ENCODE data around the gene EIF4H. TPM values are rescaled to one million over a fixed set of nuclear protein-coding genes. Genes with fewer than 3 reads are reported as not detected.
A peak's percentile ranks its signal among the peaks of the same experiment; 100 is the strongest.

Gene EIF4H
- total RNA-seq, 2 donors from 2014 or later, result 452 to 457 TPM

DNA sequence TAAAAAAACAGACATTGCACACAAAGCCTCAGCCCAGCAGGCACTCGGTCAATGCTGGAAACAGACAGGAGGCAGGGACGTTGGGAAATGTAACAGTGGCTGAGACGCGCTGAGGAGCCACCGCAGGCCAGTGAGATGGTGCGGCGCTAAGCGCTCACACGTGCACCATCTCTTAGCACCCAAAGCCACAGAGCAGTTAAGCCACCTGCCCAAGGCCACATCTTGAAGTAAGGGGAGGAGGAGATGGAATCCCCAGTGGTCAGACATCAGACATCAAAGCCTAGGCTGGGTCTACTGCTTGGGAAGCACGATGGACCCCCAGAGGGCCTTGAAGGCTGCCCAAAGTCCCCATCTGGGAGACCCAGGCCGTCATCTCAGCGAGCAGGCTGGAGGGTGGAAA is 51.2 kb downstream of the EIF4H start:
- ATAC-seq (replicated peaks in 1 of 2) (no peak), DNase-seq (no peak)
- Mint-ChIP-seq H3K27me3 (ENCODE audit: low read depth) (no peaks in the 10 kb centered on the region), H3K4me1 (ENCODE audit: low read depth) (no peaks in the 10 kb centered on the region), H3K9me3 (no peaks in the 10 kb centered on the region), H3K27ac (peak overlapping the region; percentile 42), H3K36me3 (ENCODE audit: insufficient read depth in 2 of 2) (peaks cover 4 to 17% of the 10 kb centered on the region in 2 donors), H3K4me3 (no peak overlapping the region)

DNA sequence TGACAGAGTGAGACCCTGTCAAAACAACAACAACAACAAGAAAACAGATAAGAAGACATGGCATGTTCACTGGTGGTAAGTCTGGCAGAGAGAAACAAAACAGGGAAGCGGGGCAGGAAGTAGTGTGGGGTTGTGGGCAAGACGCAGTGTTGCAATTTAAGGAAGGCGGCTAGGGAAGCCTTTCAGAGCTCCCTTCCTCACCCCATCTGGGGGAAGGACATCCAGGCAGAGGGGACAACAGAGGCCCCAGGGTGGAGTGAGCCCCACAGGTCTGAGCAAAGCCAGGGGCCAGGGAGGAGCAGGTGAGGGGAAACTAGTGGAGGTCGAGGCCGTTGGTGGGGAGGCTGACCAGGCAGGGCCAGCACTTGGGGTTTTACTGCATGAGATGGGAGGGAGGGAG is 52.5 kb downstream of the EIF4H start:
- Mint-ChIP-seq H3K4me1 (ENCODE audit: low read depth) (no peaks in the 10 kb centered on the region), H3K27ac (no peak overlapping the region), H3K4me3 (no peak overlapping the region), H3K36me3 (ENCODE audit: insufficient read depth in 2 of 2) (peaks cover 4 to 24% of the 10 kb centered on the region in 2 donors), H3K27me3 (ENCODE audit: low read depth) (no peaks in the 10 kb centered on the region), H3K9me3 (no peaks in the 10 kb centered on the region)
- DNase-seq (no peak), ATAC-seq (replicated peaks in 1 of 2) (no peak)

DNA sequence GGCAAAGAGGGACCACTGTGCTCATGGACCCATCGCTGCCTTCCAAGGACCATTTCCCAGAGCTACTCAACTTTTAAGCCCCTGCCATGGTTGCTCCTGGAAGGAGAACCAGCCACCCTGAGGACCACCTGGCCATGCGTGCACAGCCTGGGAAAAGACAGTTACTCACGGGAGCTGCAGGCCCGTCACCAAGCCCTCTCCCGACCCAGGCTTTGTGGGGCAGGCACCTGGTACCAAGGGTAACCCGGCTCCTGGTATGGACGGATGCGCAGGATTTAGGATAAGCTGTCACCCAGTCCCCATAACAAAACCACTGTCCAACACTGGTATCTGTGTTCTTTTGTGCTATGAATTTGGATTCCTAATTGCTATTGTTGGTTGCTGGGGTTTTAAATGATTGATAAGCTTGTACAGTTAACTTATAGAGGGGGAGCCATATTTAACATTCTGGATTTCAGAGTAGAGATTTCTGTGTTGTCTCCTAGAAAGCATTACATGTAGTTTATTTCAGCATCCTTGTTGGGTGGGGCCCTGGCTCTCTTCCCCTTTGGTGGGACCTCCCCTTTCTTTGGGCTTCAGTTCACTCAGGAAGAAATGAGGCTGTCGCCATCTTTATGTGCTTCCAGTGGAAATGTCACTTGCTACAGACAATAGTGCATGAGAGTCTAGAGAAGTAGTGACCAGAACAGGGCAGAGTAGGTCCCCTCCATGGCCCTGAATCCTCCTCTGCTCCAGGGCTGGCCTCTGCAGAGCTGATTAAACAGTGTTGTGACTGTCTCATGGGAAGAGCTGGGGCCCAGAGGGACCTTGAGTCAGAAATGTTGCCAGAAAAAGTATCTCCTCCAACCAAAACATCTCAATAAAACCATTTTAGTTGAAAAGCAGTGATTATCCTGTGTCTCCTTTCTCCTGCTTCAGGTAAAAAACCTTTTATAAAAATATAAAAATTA is 55.1 kb downstream of the EIF4H start:
- no peak for ATAC-seq (replicated peaks in 1 of 2)
- no peaks in the 10 kb centered on the region for H3K9me3 Mint-ChIP-seq
- H3K36me3 Mint-ChIP-seq (ENCODE audit: insufficient read depth in 2 of 2), result peaks cover 4 to 28% of the 10 kb centered on the region in 2 donors
- H3K27ac Mint-ChIP-seq, result no peak overlapping the region
- no peaks in the 10 kb centered on the region for H3K4me1 Mint-ChIP-seq (ENCODE audit: low read depth)
- no peaks in the 10 kb centered on the region for H3K27me3 Mint-ChIP-seq (ENCODE audit: low read depth)
- DNase-seq, result no peak
- H3K4me3 Mint-ChIP-seq, result no peak overlapping the region

DNA sequence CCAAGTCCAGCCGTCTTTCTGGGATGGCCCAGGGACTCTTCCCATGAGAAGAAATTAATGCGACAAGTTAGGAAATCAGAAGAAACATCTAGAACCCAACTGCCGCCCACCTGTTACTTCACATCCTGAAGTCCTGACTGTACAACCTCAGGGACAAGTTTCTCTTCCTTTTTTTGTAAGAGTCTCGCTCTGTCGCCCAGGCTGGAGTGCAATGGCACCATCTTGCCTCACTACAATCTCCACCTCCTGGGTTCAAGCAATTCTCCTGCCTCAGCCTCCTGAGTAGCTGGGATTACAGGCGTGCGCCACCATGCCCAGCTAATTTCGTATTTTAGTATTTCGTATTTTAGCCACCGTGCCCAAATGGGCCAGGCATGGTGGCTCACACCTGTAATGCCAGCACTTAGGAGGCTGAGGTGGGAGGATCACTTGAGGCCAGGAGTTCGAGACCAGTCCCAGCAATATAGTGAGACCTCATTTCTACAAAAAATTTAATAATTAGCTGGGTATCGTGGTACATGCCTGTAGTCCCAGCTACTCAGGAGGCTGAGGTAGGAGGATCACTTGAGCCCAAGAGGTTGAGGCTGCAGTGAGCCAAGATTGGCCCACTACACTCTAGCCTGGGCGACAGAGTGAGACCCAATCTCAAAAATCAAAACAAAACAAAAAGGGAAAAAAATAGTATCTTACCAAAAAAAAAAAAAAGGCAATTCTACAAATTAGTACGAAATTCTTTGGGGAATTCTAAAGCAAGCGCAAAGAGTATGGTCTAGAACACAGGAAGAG is 56.5 kb downstream of the EIF4H start:
- Mint-ChIP-seq H3K9me3 (no peaks in the 10 kb centered on the region), H3K4me1 (ENCODE audit: low read depth) (no peaks in the 10 kb centered on the region), H3K27ac (no peak overlapping the region), H3K36me3 (ENCODE audit: insufficient read depth in 2 of 2) (peaks cover 9 to 38% of the 10 kb centered on the region in 2 donors), H3K27me3 (ENCODE audit: low read depth) (no peaks in the 10 kb centered on the region), H3K4me3 (no peak overlapping the region)
- ATAC-seq (replicated peaks in 1 of 2) (no peak), DNase-seq (no peak)

DNA sequence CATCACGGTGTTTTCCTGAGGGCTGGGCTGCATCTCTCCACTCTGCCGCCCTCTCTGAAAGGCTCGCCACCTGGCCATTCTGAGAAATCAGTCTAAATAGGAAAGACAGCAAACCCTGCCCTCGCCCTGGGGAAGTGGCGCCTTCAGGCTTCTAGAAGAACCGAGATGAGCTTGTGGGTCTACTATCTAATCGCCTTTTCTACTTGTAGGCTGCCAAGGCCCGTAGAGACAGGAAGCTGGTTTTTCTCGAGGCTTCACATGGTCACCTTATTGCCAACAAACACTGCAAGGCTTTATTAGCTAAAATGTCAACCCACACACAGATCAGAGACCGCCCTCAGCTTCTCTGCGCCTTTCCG is 57.1 kb downstream of the EIF4H start:
- DNase-seq, result no peak
- H3K27me3 Mint-ChIP-seq (ENCODE audit: low read depth), result no peaks in the 10 kb centered on the region
- H3K4me3 Mint-ChIP-seq, result no peak overlapping the region
- ATAC-seq (replicated peaks in 1 of 2), result no peak
- H3K36me3 Mint-ChIP-seq (ENCODE audit: insufficient read depth in 2 of 2), result peaks cover 9 to 38% of the 10 kb centered on the region in 2 donors
- no peak overlapping the region for H3K27ac Mint-ChIP-seq
- H3K4me1 Mint-ChIP-seq (ENCODE audit: low read depth), result no peaks in the 10 kb centered on the region
- H3K9me3 Mint-ChIP-seq, result no peaks in the 10 kb centered on the region

DNA sequence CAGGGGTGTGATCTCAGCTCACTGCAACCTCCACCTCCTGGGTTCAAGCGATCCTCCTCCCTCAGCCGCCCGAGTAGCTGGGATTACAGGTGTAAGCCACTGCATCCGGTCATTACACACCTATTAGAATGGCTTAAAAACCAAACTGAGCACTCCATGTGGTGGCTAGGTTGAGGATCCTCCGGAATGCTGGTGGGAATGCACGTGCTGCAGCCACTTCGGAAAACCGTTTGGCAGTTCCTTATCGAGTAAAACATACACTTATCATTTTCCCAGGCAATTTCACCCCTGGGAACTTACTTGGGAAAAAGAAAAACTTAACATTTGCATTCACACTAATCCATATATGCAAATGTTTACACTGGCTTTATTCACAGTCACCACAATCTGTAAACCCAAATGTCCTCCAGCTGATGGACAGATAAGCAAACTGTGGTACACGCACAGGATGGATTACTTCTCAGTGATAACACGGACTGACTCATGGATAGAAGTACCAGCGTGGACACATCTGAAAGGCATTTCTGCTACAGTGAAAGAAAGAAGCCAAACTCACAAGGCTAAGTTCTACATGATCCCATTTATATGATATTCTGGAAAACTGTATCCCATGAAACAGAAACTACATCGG is 59.6 kb downstream of the EIF4H start:
- Mint-ChIP-seq H3K27me3 (ENCODE audit: low read depth) (no peaks in the 10 kb centered on the region), H3K4me1 (ENCODE audit: low read depth) (no peaks in the 10 kb centered on the region), H3K27ac (no peak overlapping the region), H3K36me3 (ENCODE audit: insufficient read depth in 2 of 2) (peaks cover 6 to 35% of the 10 kb centered on the region in 2 donors), H3K4me3 (no peak overlapping the region), H3K9me3 (no peaks in the 10 kb centered on the region)
- no peak for DNase-seq
- no peak for ATAC-seq (replicated peaks in 1 of 2)

DNA sequence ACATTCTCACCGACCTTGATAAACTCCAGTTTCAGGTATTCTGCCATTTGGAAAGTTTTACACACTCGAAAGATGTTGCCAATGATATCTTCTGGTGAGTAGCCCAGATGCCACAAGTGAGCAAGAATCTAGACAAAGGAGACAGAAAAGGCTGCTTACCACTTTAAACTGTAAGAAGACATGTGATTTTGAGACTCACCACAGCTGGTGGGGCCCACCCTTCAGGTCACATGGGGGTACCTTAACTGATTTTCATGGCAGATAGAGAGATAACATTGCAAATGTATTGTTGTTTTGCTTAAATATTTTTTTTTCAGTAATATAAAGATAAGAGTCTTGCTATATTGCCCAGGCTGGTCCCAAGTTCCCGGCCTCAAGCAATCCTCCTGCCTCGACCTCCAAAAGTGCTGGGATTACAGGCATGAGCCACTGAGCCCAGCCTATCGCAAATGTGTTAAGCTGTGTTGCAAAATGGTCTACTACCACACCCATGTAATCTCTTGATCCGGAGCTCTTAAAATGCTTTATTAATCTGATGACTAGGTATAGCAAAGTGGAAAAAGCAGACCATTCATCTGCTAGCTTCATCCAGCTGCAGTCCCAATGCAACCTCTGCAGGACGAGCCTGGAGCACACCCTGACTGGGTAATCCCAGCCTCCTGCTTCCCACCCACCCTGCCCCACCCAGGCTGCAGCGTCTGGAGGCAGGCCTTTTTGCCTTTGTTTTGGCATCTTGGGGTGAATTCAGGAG is 61.5 kb downstream of the EIF4H start:
- Mint-ChIP-seq H3K27me3 (ENCODE audit: low read depth) (no peaks in the 10 kb centered on the region), H3K9me3 (no peaks in the 10 kb centered on the region), H3K27ac (no peak overlapping the region), H3K4me3 (no peak overlapping the region), H3K4me1 (ENCODE audit: low read depth) (no peaks in the 10 kb centered on the region), H3K36me3 (ENCODE audit: insufficient read depth in 2 of 2) (peaks cover 8 to 33% of the 10 kb centered on the region in 2 donors)
- DNase-seq, result no peak
- ATAC-seq (replicated peaks in 1 of 2), result no peak

DNA sequence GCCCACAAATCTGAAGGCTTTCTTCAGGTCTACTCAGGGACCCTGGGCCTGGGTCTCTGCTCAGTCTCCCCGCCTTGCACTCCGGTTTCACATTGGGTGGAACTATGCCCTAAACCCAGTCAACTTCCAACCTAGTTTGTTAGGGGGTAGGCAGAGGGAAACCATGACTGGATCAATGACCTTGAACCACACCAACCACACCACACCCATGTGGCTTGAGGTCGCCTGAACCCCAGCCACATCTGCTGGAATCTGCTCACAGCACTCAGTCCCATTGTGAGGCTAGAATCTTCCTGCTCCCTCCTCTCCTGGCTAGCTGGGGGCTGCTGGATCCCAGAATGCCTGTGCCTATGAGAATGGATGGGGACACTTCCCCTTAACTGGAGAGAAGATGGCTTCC is 62.1 kb downstream of the EIF4H start:
- Mint-ChIP-seq H3K9me3 (no peaks in the 10 kb centered on the region), H3K4me3 (no peak overlapping the region), H3K27ac (no peak overlapping the region), H3K4me1 (ENCODE audit: low read depth) (no peaks in the 10 kb centered on the region), H3K36me3 (ENCODE audit: insufficient read depth in 2 of 2) (peaks cover 9 to 32% of the 10 kb centered on the region in 2 donors), H3K27me3 (ENCODE audit: low read depth) (no peaks in the 10 kb centered on the region)
- DNase-seq (no peak), ATAC-seq (replicated peaks in 1 of 2) (peak; percentile 35 to 36)

DNA sequence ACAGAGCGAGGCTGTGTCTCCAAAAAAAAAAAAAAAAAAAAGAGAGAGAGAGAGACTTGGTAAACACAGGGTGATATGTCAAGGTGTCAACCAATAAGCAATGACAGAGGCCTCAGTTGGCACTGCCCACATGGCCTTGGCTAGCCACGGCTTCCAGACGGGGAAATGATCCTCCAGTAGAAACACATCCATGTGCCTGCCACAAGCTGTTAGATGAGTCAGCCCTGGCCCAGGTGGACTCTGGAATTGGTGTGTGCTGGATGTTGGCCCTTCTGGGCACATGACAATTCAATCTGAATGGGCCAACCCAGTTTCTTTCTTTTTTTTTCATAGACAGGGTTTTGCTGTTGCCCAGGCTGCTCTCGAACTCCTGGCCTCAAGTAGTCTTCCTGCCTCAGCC is 66.3 kb downstream of the EIF4H start:
- Mint-ChIP-seq H3K27me3 (ENCODE audit: low read depth) (no peaks in the 10 kb centered on the region), H3K9me3 (no peaks in the 10 kb centered on the region), H3K27ac (no peak overlapping the region), H3K4me1 (ENCODE audit: low read depth) (no peaks in the 10 kb centered on the region), H3K36me3 (ENCODE audit: insufficient read depth in 2 of 2) (peaks cover 6 to 34% of the 10 kb centered on the region in 2 donors), H3K4me3 (no peak overlapping the region)
- DNase-seq (no peak), ATAC-seq (replicated peaks in 1 of 2) (no peak)

DNA sequence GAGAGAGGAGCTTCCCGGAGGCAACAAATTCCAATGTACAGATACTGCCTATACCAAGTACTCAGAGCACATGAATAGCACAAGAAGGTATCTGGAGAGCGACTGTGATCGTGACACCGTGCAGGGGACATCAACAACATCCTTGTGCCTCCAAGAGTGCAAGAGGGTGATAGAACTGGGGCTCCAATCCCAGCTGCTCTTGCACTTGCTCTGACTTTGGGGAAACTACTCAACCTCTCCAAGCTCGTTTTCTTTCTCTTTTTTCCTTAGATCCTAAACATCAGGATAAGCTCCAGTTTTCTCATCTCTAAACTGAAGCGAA is 67.9 kb downstream of the EIF4H start:
- ATAC-seq (replicated peaks in 1 of 2) (no peak), DNase-seq (no peak)
- Mint-ChIP-seq H3K9me3 (no peaks in the 10 kb centered on the region), H3K4me3 (no peak overlapping the region), H3K27ac (no peak overlapping the region), H3K36me3 (ENCODE audit: insufficient read depth in 2 of 2) (peaks cover 6 to 32% of the 10 kb centered on the region in 2 donors), H3K4me1 (ENCODE audit: low read depth) (no peaks in the 10 kb centered on the region), H3K27me3 (ENCODE audit: low read depth) (no peaks in the 10 kb centered on the region)

DNA sequence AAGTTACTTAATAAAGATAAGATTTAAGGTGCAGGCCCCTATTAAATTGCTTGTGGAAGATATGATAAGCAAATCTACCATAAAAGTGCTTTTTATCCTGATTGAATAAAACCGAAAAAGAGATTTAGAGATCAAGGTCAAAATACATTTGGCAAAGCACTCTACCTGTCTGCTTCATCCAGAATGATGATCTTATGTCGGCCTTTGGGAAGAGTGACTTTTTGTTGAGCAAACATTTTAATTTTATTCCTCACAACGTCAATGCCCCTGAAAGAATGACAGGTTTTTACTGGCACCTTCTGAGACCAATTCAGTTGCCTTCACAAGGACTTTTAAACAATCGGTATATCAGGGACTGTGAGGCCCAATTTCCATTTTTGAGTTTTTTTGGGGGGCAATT is 72.3 kb downstream of the EIF4H start:
- no peaks in the 10 kb centered on the region for H3K27me3 Mint-ChIP-seq (ENCODE audit: low read depth)
- peaks cover 6 to 42% of the 10 kb centered on the region in 2 donors for H3K36me3 Mint-ChIP-seq (ENCODE audit: insufficient read depth in 2 of 2)
- DNase-seq (no peak), ATAC-seq (replicated peaks in 1 of 2) (no peak)
- no peak overlapping the region for H3K27ac Mint-ChIP-seq
- H3K4me1 Mint-ChIP-seq (ENCODE audit: low read depth), result peaks cover 5% of the 10 kb centered on the region
- no peak overlapping the region for H3K4me3 Mint-ChIP-seq
- H3K9me3 Mint-ChIP-seq, result no peaks in the 10 kb centered on the region
